Activated T-cell treated with anti-CD3 and anti-CD28 coated beads, Interleukin-2, amount 50 U/mL, for 24 hours (primary cell): Measurements from ENCODE around the gene C1QB.

Source experiments
- DNase-seq: peaks from one replicate; pipeline ENCODE4 v3.0.0-alpha.2; 2020
- H3K27ac Mint-ChIP-seq: 2 replicates; pipeline ENCODE4 v1.8.0; 2020; ENCODE audit warnings: mild to moderate bottlenecking, mixed read lengths
- H3K27me3 Mint-ChIP-seq: 2 replicates; pipeline ENCODE4 v1.8.0; 2020; ENCODE audit warnings: mixed read lengths
- H3K36me3 Mint-ChIP-seq: 2 replicates; pipeline ENCODE4 v1.8.0; 2020; ENCODE audit warnings: low read depth, mixed read lengths
- H3K4me1 Mint-ChIP-seq: 2 replicates; pipeline ENCODE4 v1.8.0; 2020; ENCODE audit warnings: low read depth, mixed read lengths
- H3K4me3 Mint-ChIP-seq: 2 replicates; pipeline ENCODE4 v1.8.0; 2020; ENCODE audit warnings: mild to moderate bottlenecking, moderate library complexity, mixed read lengths
- H3K9me3 Mint-ChIP-seq: 2 replicates; pipeline ENCODE4 v1.8.0; 2020; ENCODE audit warnings: mixed read lengths

C1QB gene

GRCh38 chr1:22625262-22625925, 27.6 kb upstream of the C1QB start:
- Mint-ChIP-seq H3K27me3 (peaks cover 76% of the 10 kb centered on the region), H3K4me3 (no peak overlapping the region), H3K9me3 (no peaks in the 10 kb centered on the region), H3K36me3 (no peaks in the 10 kb centered on the region), H3K4me1 (no peaks in the 10 kb centered on the region), H3K27ac (no peak overlapping the region)
- no peak for DNase-seq

GRCh38 chr1:22626237-22627157, 26.5 kb upstream of the C1QB start:
- Mint-ChIP-seq H3K4me3 (no peak overlapping the region), H3K27me3 (peaks cover 81% of the 10 kb centered on the region), H3K4me1 (no peaks in the 10 kb centered on the region), H3K9me3 (no peaks in the 10 kb centered on the region), H3K27ac (no peak overlapping the region), H3K36me3 (no peaks in the 10 kb centered on the region)
- no peak for DNase-seq

GRCh38 chr1:22627331-22627730, 25.7 kb upstream of the C1QB start:
- Mint-ChIP-seq H3K27me3 (peaks cover 85% of the 10 kb centered on the region), H3K9me3 (no peaks in the 10 kb centered on the region), H3K36me3 (no peaks in the 10 kb centered on the region), H3K27ac (no peak overlapping the region), H3K4me3 (no peak overlapping the region), H3K4me1 (no peaks in the 10 kb centered on the region)
- DNase-seq: no peak

GRCh38 chr1:22628698-22629444, 24.2 kb upstream of the C1QB start:
- H3K4me1 Mint-ChIP-seq: no peaks in the 10 kb centered on the region
- H3K9me3 Mint-ChIP-seq: no peaks in the 10 kb centered on the region
- H3K36me3 Mint-ChIP-seq: no peaks in the 10 kb centered on the region
- no peak for DNase-seq
- peaks cover 84% of the 10 kb centered on the region for H3K27me3 Mint-ChIP-seq
- H3K27ac Mint-ChIP-seq: no peak overlapping the region
- H3K4me3 Mint-ChIP-seq: no peak overlapping the region

GRCh38 chr1:22629886-22630285, 23.1 kb upstream of the C1QB start:
- no peaks in the 10 kb centered on the region for H3K36me3 Mint-ChIP-seq
- H3K4me3 Mint-ChIP-seq: no peak overlapping the region
- H3K27me3 Mint-ChIP-seq: peaks cover 75% of the 10 kb centered on the region
- H3K27ac Mint-ChIP-seq: no peak overlapping the region
- no peaks in the 10 kb centered on the region for H3K9me3 Mint-ChIP-seq
- DNase-seq: no peak
- no peaks in the 10 kb centered on the region for H3K4me1 Mint-ChIP-seq

DNA sequence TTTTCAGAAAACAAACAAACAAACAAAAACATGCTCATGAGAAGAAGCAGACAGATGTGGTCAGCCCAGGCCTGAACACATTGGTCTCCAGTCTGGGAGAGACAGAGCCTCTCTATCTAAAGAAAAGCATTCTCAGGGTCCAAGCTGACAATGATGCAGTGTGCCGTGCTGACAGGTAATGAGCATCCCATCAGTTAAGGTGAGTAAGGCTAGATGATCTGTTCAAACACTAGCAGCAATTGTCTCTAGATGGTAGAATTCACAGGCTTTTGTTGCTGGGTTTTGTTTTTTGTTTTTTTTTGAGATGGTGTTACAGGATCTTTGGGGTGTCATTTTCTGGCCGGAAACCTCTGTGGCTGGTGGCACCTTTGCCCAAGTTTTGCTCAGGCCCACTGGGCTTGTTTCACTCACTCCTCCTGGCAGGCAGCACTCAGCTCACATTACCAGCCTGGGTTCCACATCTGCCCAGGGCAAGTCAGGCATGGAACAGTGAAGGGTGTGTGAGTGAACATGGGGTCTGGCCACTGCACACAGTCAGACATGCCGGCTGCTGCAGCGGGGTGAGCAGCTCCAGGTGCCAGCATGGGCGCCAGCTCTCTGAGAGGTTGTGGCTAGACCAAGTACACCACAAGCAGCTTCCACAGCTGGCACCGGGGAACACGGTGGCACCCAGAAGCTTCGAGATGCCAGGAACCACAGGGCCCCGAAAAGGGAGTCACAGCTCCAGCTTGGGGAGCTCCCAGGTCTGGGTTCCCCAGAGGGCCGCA, 19.2 kb upstream of the C1QB start:
- H3K9me3 Mint-ChIP-seq: no peaks in the 10 kb centered on the region
- H3K27me3 Mint-ChIP-seq: peaks cover 48% of the 10 kb centered on the region
- no peak overlapping the region for H3K27ac Mint-ChIP-seq
- H3K4me3 Mint-ChIP-seq: no peak overlapping the region
- DNase-seq: no peak
- no peaks in the 10 kb centered on the region for H3K4me1 Mint-ChIP-seq
- no peaks in the 10 kb centered on the region for H3K36me3 Mint-ChIP-seq

- Mint-ChIP-seq H3K9me3 (no peaks in the 10 kb centered on the region), H3K27ac (no peak overlapping the region), H3K4me1 (no peaks in the 10 kb centered on the region), H3K4me3 (no peak overlapping the region), H3K27me3 (peaks cover 44% of the 10 kb centered on the region), H3K36me3 (no peaks in the 10 kb centered on the region)
- DNase-seq: no peak
Observed at GRCh38 chr1:22635436-22635835, 17.6 kb upstream of the C1QB start.

DNA sequence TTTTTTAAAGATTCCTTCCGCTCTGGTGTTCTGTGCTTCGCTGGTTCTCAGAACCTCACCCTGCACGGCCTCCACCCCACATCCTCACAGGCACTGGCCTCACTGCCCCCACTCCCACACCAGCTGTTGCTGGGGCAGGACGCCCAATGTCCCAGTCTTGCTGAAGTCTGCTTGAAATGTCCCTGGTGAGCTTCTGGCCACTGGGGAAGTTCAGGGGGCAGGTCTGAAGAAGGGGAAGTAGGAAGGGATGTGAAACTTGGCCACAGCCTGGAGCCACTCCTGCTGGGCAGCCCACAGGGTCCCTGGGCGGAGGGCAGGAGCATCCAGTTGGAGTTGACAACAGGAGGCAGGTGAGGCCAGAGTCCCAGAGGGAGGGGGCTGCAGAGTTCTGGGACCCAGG, 16.7 kb upstream of the C1QB start, which contains the start of gene C1QA:
TSS of gene C1QA (plus strand) at position 276 of the 400 bp plus-strand sequence. CDS start 989 bp downstream, outside the sequence.
- Mint-ChIP-seq H3K4me3 (no peak within 1 kb of the TSS), H3K4me1 (no peaks in the 10 kb centered on the region), H3K9me3 (no peaks in the 10 kb centered on the region), H3K27ac (no peak within 1 kb of the TSS), H3K27me3 (peaks cover 39% of the 10 kb centered on the region), H3K36me3 (no peaks in the 10 kb centered on the region)
- DNase-seq: no peak

DNA sequence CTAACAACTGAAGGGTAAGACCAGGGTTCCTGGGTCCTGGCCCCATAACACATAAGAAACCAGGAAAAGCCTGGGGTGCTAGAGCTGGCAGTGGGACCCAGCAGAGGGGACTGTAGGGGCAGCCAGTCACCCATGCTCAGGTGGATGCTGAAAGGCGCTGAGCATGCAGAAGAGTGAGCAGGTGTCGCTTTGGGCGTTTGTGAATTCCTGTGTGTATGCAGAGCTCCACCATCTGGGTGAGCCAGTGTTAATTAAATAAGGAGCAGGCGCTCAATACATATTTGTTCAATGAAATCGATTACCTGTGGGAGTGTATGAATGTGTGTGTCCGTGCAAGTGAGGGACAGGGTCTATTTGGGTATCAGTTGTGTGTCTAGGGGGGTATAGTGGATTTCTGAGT, 16.1 kb upstream of the C1QB start:
- H3K4me1 Mint-ChIP-seq: no peaks in the 10 kb centered on the region
- no peaks in the 10 kb centered on the region for H3K36me3 Mint-ChIP-seq
- peaks cover 38% of the 10 kb centered on the region for H3K27me3 Mint-ChIP-seq

GRCh38 chr1:22637907-22638445, 15.1 kb upstream of the C1QB start:
- no peak overlapping the region for H3K27ac Mint-ChIP-seq

More for the DNA sequence above, 16.1 kb upstream of the C1QB start:
- H3K27ac Mint-ChIP-seq: no peak overlapping the region
- H3K4me3 Mint-ChIP-seq: no peak overlapping the region
- no peak for DNase-seq
- no peaks in the 10 kb centered on the region for H3K9me3 Mint-ChIP-seq

DNA sequence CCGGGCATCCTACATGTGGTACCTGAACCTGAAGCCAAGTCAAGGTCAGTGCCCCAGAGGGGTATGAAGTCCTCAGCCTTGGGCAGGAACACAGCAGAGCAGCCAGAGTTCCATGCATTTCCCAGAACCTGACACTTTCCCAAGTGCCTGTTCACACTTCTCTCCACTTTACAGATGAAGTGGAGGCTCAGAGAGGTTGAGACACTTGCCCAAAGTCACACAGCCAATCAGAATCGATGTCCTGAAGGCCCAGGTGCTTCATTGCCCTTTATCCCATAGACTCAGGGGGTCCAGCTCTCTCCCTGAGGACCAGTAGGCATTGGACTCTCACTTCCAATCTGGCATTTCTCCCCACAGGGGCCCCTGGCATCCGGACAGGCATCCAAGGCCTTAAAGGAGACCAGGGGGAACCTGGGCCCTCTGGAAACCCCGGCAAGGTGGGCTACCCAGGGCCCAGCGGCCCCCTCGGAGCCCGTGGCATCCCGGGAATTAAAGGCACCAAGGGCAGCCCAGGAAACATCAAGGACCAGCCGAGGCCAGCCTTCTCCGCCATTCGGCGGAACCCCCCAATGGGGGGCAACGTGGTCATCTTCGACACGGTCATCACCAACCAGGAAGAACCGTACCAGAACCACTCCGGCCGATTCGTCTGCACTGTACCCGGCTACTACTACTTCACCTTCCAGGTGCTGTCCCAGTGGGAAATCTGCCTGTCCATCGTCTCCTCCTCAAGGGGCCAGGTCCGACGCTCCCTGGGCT, 14.4 kb upstream of the C1QB start:
- H3K27ac Mint-ChIP-seq: no peak overlapping the region
- no peaks in the 10 kb centered on the region for H3K9me3 Mint-ChIP-seq
- no peak for DNase-seq
- H3K4me1 Mint-ChIP-seq: no peaks in the 10 kb centered on the region
- H3K4me3 Mint-ChIP-seq: no peak overlapping the region
- H3K36me3 Mint-ChIP-seq: no peaks in the 10 kb centered on the region
- peaks cover 43% of the 10 kb centered on the region for H3K27me3 Mint-ChIP-seq

More at GRCh38 chr1:22637907-22638445, 15.1 kb upstream of the C1QB start:
- no peaks in the 10 kb centered on the region for H3K9me3 Mint-ChIP-seq
- no peak for DNase-seq
- H3K27me3 Mint-ChIP-seq: peaks cover 39% of the 10 kb centered on the region
- no peaks in the 10 kb centered on the region for H3K4me1 Mint-ChIP-seq
- no peak overlapping the region for H3K4me3 Mint-ChIP-seq
- H3K36me3 Mint-ChIP-seq: no peaks in the 10 kb centered on the region

- Mint-ChIP-seq H3K4me3 (no peak overlapping the region), H3K27ac (no peak overlapping the region), H3K36me3 (no peaks in the 10 kb centered on the region), H3K4me1 (no peaks in the 10 kb centered on the region), H3K9me3 (no peaks in the 10 kb centered on the region), H3K27me3 (peaks cover 46% of the 10 kb centered on the region)
- DNase-seq: no peak
Observed at GRCh38 chr1:22639286-22639685, 13.8 kb upstream of the C1QB start.

DNA sequence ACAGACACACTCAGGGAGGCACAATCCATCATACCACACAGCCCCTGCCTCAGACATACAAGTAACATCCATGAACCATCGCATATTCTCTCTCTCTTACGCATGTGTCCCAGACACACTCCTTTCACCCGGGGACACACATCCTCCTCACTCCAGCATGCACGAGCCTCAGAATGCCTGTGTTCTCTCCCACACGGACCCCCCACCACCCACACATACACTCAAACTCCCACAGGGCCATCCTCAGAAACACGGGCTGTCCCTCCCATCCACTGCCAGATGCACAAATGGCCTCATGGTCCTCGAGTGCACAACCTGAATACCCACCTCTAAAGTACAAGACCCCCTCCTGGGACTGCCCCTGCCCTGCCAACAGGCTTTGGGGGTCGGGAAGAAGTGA, 11.8 kb upstream of the C1QB start:
- Mint-ChIP-seq H3K27ac (no peak overlapping the region), H3K9me3 (no peaks in the 10 kb centered on the region)

More for the DNA sequence above, 11.8 kb upstream of the C1QB start:
- Mint-ChIP-seq H3K27me3 (peaks cover 53% of the 10 kb centered on the region), H3K4me1 (no peaks in the 10 kb centered on the region), H3K4me3 (no peak overlapping the region), H3K36me3 (no peaks in the 10 kb centered on the region)
- DNase-seq: no peak
